Stomach (tissue), 9 donors: ENCODE data around the gene PITX1. TPM values are rescaled to one million over a fixed set of nuclear protein-coding genes. Genes with fewer than 3 reads are reported as not detected.

Experiments
- DNase-seq, 2 donors: peaks; one replicate each; pipeline versions ENCODE4 v3.0.0 to v3.0.0-alpha.2; 2013 to 2019
- H3K27ac ChIP-seq, 5 donors: fragments of 200-600 bp in 4 of 5; sonication (generic) in 4 of 5; one replicate each; pipeline ENCODE4 v1.5.1; 2013 to 2019; ENCODE audit warnings: mild to moderate bottlenecking in 1 of 5, moderate library complexity in 1 of 5
- H3K27me3 ChIP-seq, 3 donors: fragments of 200-600 bp; sonication (generic); one replicate each; pipeline ENCODE4 v1.5.1; 2017 to 2019; ENCODE audit warnings: mixed run types in 1 of 3
- H3K36me3 ChIP-seq, 4 donors: fragments of 200-600 bp; sonication (generic); 1 replicate in 3 of 4; 2 replicates in 1 of 4; pipeline ENCODE4 v1.5.1; 2016 to 2019
- H3K4me1 ChIP-seq, 4 donors: fragments of 200-600 bp; sonication (generic); one replicate each; pipeline ENCODE4 v1.5.1; 2016 to 2019
- H3K4me3 ChIP-seq, 4 donors: fragments of 200-600 bp; sonication (generic) in 3 of 4; one replicate each; pipeline ENCODE4 v1.5.1; 2016 to 2019; ENCODE audit warnings: mild to moderate bottlenecking in 1 of 4
- H3K9me3 ChIP-seq, 4 donors: fragments of 200-600 bp; sonication (generic); one replicate each; pipeline ENCODE4 v1.5.1; 2016 to 2019
- EP300 ChIP-seq: sonication (generic); formaldehyde crosslinking; IDR thresholded peaks from one replicate; pipeline ENCODE4 v1.6.1; 2017; ENCODE audit warnings: antibody characterized with exemption
- POLR2A ChIP-seq, 4 donors: fragments of 450-650 bp; IDR thresholded peaks; one replicate each; pipeline ENCODE4 v1.6.1; 2016; ENCODE audit warnings: antibody characterized with exemption in 4 of 4, control low read depth in 2 of 4, mild to moderate bottlenecking in 1 of 4, moderate library complexity in 1 of 4
- POLR2AphosphoS5 ChIP-seq, 3 donors: sonication (generic); formaldehyde crosslinking; IDR thresholded peaks; one replicate each; pipeline ENCODE4 v1.6.1; 2016; ENCODE audit warnings: antibody characterized with exemption in 3 of 3
- WGBS, 5 donors: extraction: QIAGEN DNeasy Blood & Tissue Kit in 3 of 5; methylation state at CpG; one replicate each; pipeline versions ENCODE4 v1.1.5 to v1.1.7; 2013 to 2018; 5-methylcytosine and 5-hydroxymethylcytosine counted together
- intact Hi-C: fragments of 100-400 bp; cut with DNase I; formaldehyde crosslinking; loops from one replicate; pipeline ENCODE4 v1.15.1; 2023; ENCODE audit warnings: low total_unique reads
- polyA plus RNA-seq, 3 donors: library from polyadenylated mRNA; stranded (reverse); fragments of 200-250 nt; gene quantifications; one replicate each; pipeline ENCODE4 v1.2.3, GENCODE V29; 2013
- total RNA-seq, 5 donors: library from RNA; depleted of rRNA; stranded (reverse); fragments of >200 nt; gene quantifications; one replicate each; pipeline versions ENCODE4 v1.1.0 to v1.2.3, GENCODE V29; 2014 to 2016
- TF ChIP-seq, protein P1 (sequence below), 7 experiments: fragments of 450-650 bp in 4 of 7; fragments of 200-600 bp in 3 of 7; sonication (generic) in 3 of 7; IDR thresholded peaks; one replicate each; pipeline ENCODE4 v1.5.1; 2016 to 2019; ENCODE audit warnings: antibody characterized with exemption in 7 of 7, control low read depth in 2 of 7, mild to moderate bottlenecking in 1 of 7
- donor health status: healthy with polysubstance abuse.
- donor health status: Bipolar disorder and iron deficiency.
- donor health status: healthy.

The PITX1 gene
- total and polyA plus RNA-seq, 8 donors, result 30.3 to 149 (median 45.6) TPM

DNA sequence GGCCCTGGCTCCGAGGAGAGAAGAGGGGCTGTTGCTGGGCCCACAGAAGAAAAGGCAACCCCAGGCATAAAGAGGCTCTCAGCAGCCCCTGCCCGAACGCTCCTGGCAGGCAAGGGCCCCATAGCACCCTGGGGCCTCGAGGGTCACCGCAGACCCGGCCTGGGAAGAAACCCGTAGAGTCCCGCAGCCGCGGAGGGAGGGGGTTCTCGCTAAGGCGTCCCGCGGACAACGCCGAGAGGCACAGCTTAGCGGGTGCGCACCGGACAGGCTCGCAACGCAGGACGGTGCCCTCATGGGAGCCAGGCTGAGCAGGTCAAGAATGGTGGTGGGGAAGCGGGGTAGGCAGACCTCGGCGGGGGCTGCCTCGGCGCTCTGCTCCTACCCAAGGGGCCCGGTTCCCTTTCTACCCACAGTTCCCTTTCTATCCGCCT, 6.7 kb downstream of the PITX1 start:
- Histone ChIP-seq H3K9me3 (peaks cover 0 to 8% (median 4%) of the 10 kb centered on the region in 4 donors), H3K27ac (peak overlapping the region; percentile 48 to 94 (median 94)), H3K27me3 (peaks cover 6 to 75% (median 48%) of the 10 kb centered on the region in 3 donors), H3K4me1 (peaks cover 24 to 59% (median 44%) of the 10 kb centered on the region in 4 donors), H3K4me3 (peak overlapping the region; percentile 34 to 86 (median 74)), H3K36me3 (peaks cover 0 to 8% (median 0%) of the 10 kb centered on the region in 4 donors)
- intact Hi-C loops, result no loop called here
- 16 to 56% (median 27%) methylated on average over 17 to 29 of the region's 29 CpGs for WGBS, 5 donors
- no peak for DNase-seq
- TF ChIP-seq POLR2A (IDR thresholded peaks at IDR 0.05) (no peak), EP300 (no peak), POLR2AphosphoS5 (IDR thresholded peaks at IDR 0.05) (no peak)
- TF ChIP-seq, protein P1, sequence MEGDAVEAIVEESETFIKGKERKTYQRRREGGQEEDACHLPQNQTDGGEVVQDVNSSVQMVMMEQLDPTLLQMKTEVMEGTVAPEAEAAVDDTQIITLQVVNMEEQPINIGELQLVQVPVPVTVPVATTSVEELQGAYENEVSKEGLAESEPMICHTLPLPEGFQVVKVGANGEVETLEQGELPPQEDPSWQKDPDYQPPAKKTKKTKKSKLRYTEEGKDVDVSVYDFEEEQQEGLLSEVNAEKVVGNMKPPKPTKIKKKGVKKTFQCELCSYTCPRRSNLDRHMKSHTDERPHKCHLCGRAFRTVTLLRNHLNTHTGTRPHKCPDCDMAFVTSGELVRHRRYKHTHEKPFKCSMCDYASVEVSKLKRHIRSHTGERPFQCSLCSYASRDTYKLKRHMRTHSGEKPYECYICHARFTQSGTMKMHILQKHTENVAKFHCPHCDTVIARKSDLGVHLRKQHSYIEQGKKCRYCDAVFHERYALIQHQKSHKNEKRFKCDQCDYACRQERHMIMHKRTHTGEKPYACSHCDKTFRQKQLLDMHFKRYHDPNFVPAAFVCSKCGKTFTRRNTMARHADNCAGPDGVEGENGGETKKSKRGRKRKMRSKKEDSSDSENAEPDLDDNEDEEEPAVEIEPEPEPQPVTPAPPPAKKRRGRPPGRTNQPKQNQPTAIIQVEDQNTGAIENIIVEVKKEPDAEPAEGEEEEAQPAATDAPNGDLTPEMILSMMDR (IDR thresholded peaks at IDR 0.05), result no peak

DNA sequence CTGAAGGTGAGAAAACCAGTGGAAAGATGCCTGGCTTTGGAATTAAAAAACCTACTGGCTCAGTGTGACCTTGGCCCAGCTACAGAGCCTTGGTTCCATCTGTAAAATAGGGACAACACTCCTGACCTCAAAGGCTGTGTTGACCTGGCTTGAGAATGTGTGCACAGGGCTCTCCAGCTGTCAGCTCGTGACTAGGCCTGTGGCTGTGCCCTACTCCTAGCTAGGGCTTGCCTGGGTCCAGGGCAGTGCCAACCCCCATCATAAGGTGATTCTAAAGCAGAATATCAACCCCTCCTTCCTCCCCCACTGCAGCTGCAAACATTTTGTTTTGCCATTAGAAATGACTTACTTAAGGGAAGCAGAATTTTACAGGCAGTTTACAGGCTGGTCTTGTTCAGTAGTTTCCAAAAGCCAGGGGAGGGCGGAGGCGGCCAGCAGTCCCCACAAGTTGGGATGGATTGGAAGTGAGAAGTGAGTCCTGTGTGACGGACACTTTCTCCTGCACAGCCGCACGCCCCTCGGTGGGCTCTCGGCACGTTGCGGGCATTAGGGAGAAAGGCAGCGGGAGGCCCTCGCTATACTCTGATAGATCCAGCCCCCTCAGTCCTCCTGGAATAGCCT, 7.3 kb downstream of the PITX1 start:
- Histone ChIP-seq H3K4me1 (peaks cover 24 to 59% (median 43%) of the 10 kb centered on the region in 4 donors), H3K36me3 (peaks cover 0 to 8% (median 0%) of the 10 kb centered on the region in 4 donors), H3K4me3 (peak overlapping the region; percentile 34 to 86 (median 74)), H3K27ac (peak overlapping the region; percentile 48 to 94 (median 94)), H3K9me3 (peaks cover 0 to 8% (median 4%) of the 10 kb centered on the region in 4 donors), H3K27me3 (peaks cover 6 to 70% (median 43%) of the 10 kb centered on the region in 3 donors)
- intact Hi-C loops, result no loop called here
- 45 to 78% (median 62%) methylated on average over 8 to 12 of the region's 12 CpGs for WGBS, 5 donors
- DNase-seq, result no peak
- no peak for TF ChIP-seq POLR2A (IDR thresholded peaks at IDR 0.05)
- TF ChIP-seq POLR2AphosphoS5 (IDR thresholded peaks at IDR 0.05), result no peak
- TF ChIP-seq, protein P1 (IDR thresholded peaks at IDR 0.05), result no peak
- TF ChIP-seq EP300, result no peak

DNA sequence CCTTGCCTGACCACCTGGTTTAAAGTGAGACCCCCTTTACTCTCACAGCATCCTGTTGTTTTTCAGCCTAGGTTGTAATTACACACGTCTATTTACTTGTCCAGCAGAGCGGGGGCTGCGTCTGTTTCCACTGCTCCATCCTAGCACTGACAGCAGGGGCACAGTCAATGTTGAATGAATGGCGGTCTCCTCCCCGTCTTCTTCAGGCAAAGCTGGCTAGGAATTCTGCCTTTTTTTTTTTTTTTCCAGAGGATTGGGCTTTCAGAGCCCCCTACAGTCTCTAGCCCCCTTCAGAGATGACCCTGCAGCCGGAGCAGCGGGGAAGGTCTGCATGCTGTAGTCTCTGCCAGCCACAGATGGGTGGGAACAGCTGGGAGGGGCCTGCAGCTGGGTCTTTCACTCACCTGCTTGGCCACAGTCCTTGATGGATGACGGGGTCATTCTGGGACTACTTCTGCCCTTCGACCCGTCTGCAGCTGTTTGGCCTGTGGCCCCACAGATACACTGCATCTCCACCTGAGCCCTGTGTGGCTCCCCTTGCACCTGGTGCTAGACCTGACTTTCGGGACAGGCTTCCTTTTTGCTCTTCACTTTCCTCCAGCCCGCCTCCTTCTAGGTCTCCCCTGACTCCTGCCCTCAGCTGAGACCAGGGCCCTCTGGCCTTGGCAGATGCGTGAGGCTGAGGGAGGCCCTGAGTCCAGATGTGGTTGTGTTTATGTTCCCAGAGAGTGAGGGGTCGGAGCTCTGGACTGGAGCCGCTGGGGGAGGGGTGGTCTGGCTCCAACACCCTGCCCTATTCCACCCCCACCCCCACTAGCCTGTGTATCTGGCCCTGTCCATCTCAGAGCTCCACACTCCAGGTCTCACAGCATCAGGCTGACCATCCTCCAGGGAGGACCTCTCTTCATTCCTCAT, 8.0 kb downstream of the PITX1 start:
- H3K36me3 ChIP-seq, result peaks cover 0 to 8% (median 0%) of the 10 kb centered on the region in 4 donors
- H3K4me1 ChIP-seq, result peaks cover 24 to 60% (median 40%) of the 10 kb centered on the region in 4 donors
- H3K9me3 ChIP-seq, result peaks cover 0 to 8% (median 4%) of the 10 kb centered on the region in 4 donors
- WGBS, 5 donors, result 67 to 80% (median 73%) methylated on average over 15 of the region's 15 CpGs
- H3K27ac ChIP-seq, result peak overlapping the region in 4 of 5 donors; percentile 86 to 94 (median 94)
- DNase-seq, result no peak
- TF ChIP-seq POLR2A (IDR thresholded peaks at IDR 0.05) (no peak), EP300 (no peak)
- TF ChIP-seq, protein P1 (IDR thresholded peaks at IDR 0.05), result no peak
- intact Hi-C loops, result no loop called here
- H3K27me3 ChIP-seq, result peaks cover 6 to 62% (median 37%) of the 10 kb centered on the region in 3 donors
- no peak overlapping the region for H3K4me3 ChIP-seq
